22Rv1 (cell line): ENCODE measurements around the gene ELOVL1.

Source experiments
- CTCF ChIP-seq: fragments of 450-650 bp; IDR thresholded peaks from 2 replicates; pipeline ENCODE4 v1.5.1; 2017; ENCODE audit warnings: mild to moderate bottlenecking
- ZFX ChIP-seq: fragments of 450-650 bp; IDR thresholded peaks from 2 replicates; pipeline ENCODE4 v1.6.1; 2017; ENCODE audit warnings: antibody characterized with exemption, borderline replicate concordance

DNA sequence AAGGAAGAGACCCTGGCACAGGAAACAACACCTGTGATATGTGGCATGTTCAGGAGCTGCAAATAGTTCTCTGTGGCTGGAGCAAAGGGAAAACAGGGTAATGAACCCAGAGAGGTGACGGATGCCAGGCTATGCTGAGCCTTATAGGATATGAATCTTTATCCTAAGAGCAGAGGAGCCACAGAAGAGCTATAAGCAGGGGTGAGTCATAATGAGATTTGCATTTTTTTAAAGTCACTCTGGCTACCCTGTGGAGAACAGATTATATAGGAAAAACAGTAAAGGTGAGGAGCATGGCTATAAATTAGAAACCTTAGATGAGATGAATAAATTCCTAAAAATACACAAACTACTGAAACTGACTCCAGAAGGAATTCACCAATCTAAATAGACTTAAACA, 43.0 kb downstream of the ELOVL1 start:
- TF ChIP-seq CTCF (no peak), ZFX (no peak)
